Measurements from ENCODE around the gene PNLIPRP2.

Gene PNLIPRP2

GRCh38 chr10:116620423-116621400, at the start of gene PNLIPRP2:
TSS of gene PNLIPRP2 (plus strand) at chr10:116620953.
- Mint-ChIP-seq H3K4me3 (no peak within 1 kb of the TSS), H3K9me3 (no peaks in the 10 kb centered on the region), H3K27ac (no peak within 1 kb of the TSS), H3K36me3 (no peaks in the 10 kb centered on the region), H3K27me3 (peaks cover 2% of the 10 kb centered on the region), H3K4me1 (no peaks in the 10 kb centered on the region)

- Mint-ChIP-seq H3K27me3 (peaks cover 1% of the 10 kb centered on the region), H3K27ac (no peak overlapping the region), H3K36me3 (no peaks in the 10 kb centered on the region), H3K9me3 (peaks cover 7% of the 10 kb centered on the region), H3K4me3 (no peak overlapping the region), H3K4me1 (no peaks in the 10 kb centered on the region)
Measured at GRCh38 chr10:116574797-116575196, 46.0 kb upstream of the PNLIPRP2 start.

GRCh38 chr10:116587878-116588591, 32.7 kb upstream of the PNLIPRP2 start:
- Mint-ChIP-seq H3K4me1 (no peaks in the 10 kb centered on the region), H3K9me3 (peaks cover 5% of the 10 kb centered on the region), H3K4me3 (no peak overlapping the region), H3K36me3 (no peaks in the 10 kb centered on the region), H3K27me3 (peaks cover 6% of the 10 kb centered on the region), H3K27ac (no peak overlapping the region)

- H3K4me3 Mint-ChIP-seq: no peak overlapping the region
- H3K4me1 Mint-ChIP-seq: no peaks in the 10 kb centered on the region
- peaks cover 5% of the 10 kb centered on the region for H3K9me3 Mint-ChIP-seq
- peaks cover 6% of the 10 kb centered on the region for H3K27me3 Mint-ChIP-seq
- H3K36me3 Mint-ChIP-seq: no peaks in the 10 kb centered on the region
- no peak overlapping the region for H3K27ac Mint-ChIP-seq
Measured at GRCh38 chr10:116588995-116589394, 31.8 kb upstream of the PNLIPRP2 start.

GRCh38 chr10:116589926-116590325, 30.8 kb upstream of the PNLIPRP2 start:
- Mint-ChIP-seq H3K36me3 (no peaks in the 10 kb centered on the region), H3K4me3 (no peak overlapping the region), H3K9me3 (peaks cover 5% of the 10 kb centered on the region), H3K27ac (no peak overlapping the region), H3K27me3 (peaks cover 6% of the 10 kb centered on the region), H3K4me1 (no peaks in the 10 kb centered on the region)

- no peaks in the 10 kb centered on the region for H3K36me3 Mint-ChIP-seq
- no peak within 1 kb of the TSS for H3K4me3 Mint-ChIP-seq
- peaks cover 4% of the 10 kb centered on the region for H3K9me3 Mint-ChIP-seq
- H3K4me1 Mint-ChIP-seq: no peaks in the 10 kb centered on the region
- peaks cover 4% of the 10 kb centered on the region for H3K27me3 Mint-ChIP-seq
- no peak within 1 kb of the TSS for H3K27ac Mint-ChIP-seq
Measured at GRCh38 chr10:116590590-116591444, 29.9 kb upstream of the PNLIPRP2 start, which contains the start of gene PNLIPRP1. TSS of gene PNLIPRP1 (plus strand) at chr10:116590959. CDS start at chr10:116591130, 171 bp downstream.

- Mint-ChIP-seq H3K9me3 (no peaks in the 10 kb centered on the region), H3K27me3 (no peaks in the 10 kb centered on the region), H3K36me3 (no peaks in the 10 kb centered on the region), H3K27ac (no peak overlapping the region), H3K4me3 (no peak overlapping the region), H3K4me1 (no peaks in the 10 kb centered on the region)
Measured at GRCh38 chr10:116593139-116593740, 27.5 kb upstream of the PNLIPRP2 start.

- Mint-ChIP-seq H3K27ac (no peak overlapping the region), H3K36me3 (no peaks in the 10 kb centered on the region), H3K27me3 (no peaks in the 10 kb centered on the region)
Measured at GRCh38 chr10:116594525-116595035, 26.2 kb upstream of the PNLIPRP2 start.

GRCh38 chr10:116596062-116596461, 24.7 kb upstream of the PNLIPRP2 start:
- no peaks in the 10 kb centered on the region for H3K27me3 Mint-ChIP-seq
- H3K27ac Mint-ChIP-seq: no peak overlapping the region
- no peaks in the 10 kb centered on the region for H3K9me3 Mint-ChIP-seq
- no peak overlapping the region for H3K4me3 Mint-ChIP-seq
- no peaks in the 10 kb centered on the region for H3K36me3 Mint-ChIP-seq
- H3K4me1 Mint-ChIP-seq: no peaks in the 10 kb centered on the region

More at GRCh38 chr10:116594525-116595035, 26.2 kb upstream of the PNLIPRP2 start:
- Mint-ChIP-seq H3K9me3 (no peaks in the 10 kb centered on the region), H3K4me3 (no peak overlapping the region), H3K4me1 (no peaks in the 10 kb centered on the region)

- no peaks in the 10 kb centered on the region for H3K4me1 Mint-ChIP-seq
- H3K27me3 Mint-ChIP-seq: no peaks in the 10 kb centered on the region
- H3K27ac Mint-ChIP-seq: no peak overlapping the region
- H3K9me3 Mint-ChIP-seq: no peaks in the 10 kb centered on the region
- H3K36me3 Mint-ChIP-seq: no peaks in the 10 kb centered on the region
- H3K4me3 Mint-ChIP-seq: no peak overlapping the region
Measured at GRCh38 chr10:116597543-116597942, 23.2 kb upstream of the PNLIPRP2 start.

- Mint-ChIP-seq H3K4me3 (no peak overlapping the region), H3K36me3 (no peaks in the 10 kb centered on the region), H3K4me1 (no peaks in the 10 kb centered on the region), H3K27ac (no peak overlapping the region), H3K27me3 (no peaks in the 10 kb centered on the region), H3K9me3 (no peaks in the 10 kb centered on the region)
Measured at GRCh38 chr10:116598329-116598728, 22.4 kb upstream of the PNLIPRP2 start.

GRCh38 chr10:116599991-116600390, 20.8 kb upstream of the PNLIPRP2 start:
- Mint-ChIP-seq H3K27me3 (no peaks in the 10 kb centered on the region), H3K9me3 (no peaks in the 10 kb centered on the region), H3K4me1 (no peaks in the 10 kb centered on the region), H3K36me3 (no peaks in the 10 kb centered on the region), H3K27ac (no peak overlapping the region), H3K4me3 (no peak overlapping the region)

GRCh38 chr10:116602648-116603400, 17.9 kb upstream of the PNLIPRP2 start:
- peaks cover 7% of the 10 kb centered on the region for H3K27me3 Mint-ChIP-seq
- no peaks in the 10 kb centered on the region for H3K9me3 Mint-ChIP-seq
- H3K4me3 Mint-ChIP-seq: no peak overlapping the region
- no peaks in the 10 kb centered on the region for H3K4me1 Mint-ChIP-seq
- no peak overlapping the region for H3K27ac Mint-ChIP-seq
- no peaks in the 10 kb centered on the region for H3K36me3 Mint-ChIP-seq

GRCh38 chr10:116606061-116606483, 14.7 kb upstream of the PNLIPRP2 start:
- Mint-ChIP-seq H3K27ac (no peak overlapping the region), H3K9me3 (no peaks in the 10 kb centered on the region), H3K4me3 (no peak overlapping the region), H3K36me3 (peaks cover 2% of the 10 kb centered on the region), H3K4me1 (no peaks in the 10 kb centered on the region), H3K27me3 (peaks cover 19% of the 10 kb centered on the region)
